ENCODE results near the gene PPP2R5D. TPM values are rescaled to one million over a fixed set of nuclear protein-coding genes. Genes with fewer than 3 reads are reported as not detected.

The PPP2R5D gene
- total and polyA plus RNA-seq, 2 of the 8 experiments (the other 6 are each of a cell fraction or from before 2014, with no cell fraction given): 52.1 to 55.7 TPM

- TF ChIP-seq TCF12 (IDR thresholded peaks at IDR 0.05; ENCODE audit: low read depth, low read length) (no peak), PHF8 (conservative IDR thresholded peaks at IDR 0.05; ENCODE audit: low read depth, low read length) (peak; percentile 4; the same call in 1 of the 2 replicates), GABPA (IDR thresholded peaks at IDR 0.05; ENCODE audit: borderline replicate concordance, insufficient read depth, low read length) (no peak)
These were observed 75.8 kb downstream of the PPP2R5D start (continued) for GRCh38 chr6:43060034-43060754.

Data from H1 (cell line).